HepG2 (cell line): ENCODE measurements around the gene ARHGEF10L. TPM values are rescaled to one million over a fixed set of nuclear protein-coding genes. Genes with fewer than 3 reads are reported as not detected.

ENCODE experiments used
- IKZF4 ChIP-seq: sonication (generic); formaldehyde crosslinking; IDR thresholded peaks from 2 replicates; pipeline ENCODE4 v1.5.1; 2020; ENCODE audit warnings: borderline replicate concordance, mild to moderate bottlenecking, low read depth, missing genetic modification reagents; ENCODE audit errors: not compliant biosample characterization
- ZSCAN21 ChIP-seq: sonication (generic); formaldehyde crosslinking; IDR thresholded peaks from 2 replicates; pipeline ENCODE4 v1.8.0; 2022; ENCODE audit warnings: mild to moderate bottlenecking, missing genetic modification reagents, moderate library complexity, borderline replicate concordance
- polyA plus RNA-seq, 8 experiments: library from polyadenylated mRNA; depleted of rRNA in 3 of 8; stranded (reverse) in 7 of 8; unstranded in 1 of 8; fragments of >200 nt; fragmentation: Illumina TruSeq in 4 of 8; extraction: Trizol in 4 of 8; gene quantifications; 2 replicates each; pipeline versions ENCODE4 v1.2.1 to v1.2.3, GENCODE V29; 2011 to 2016; ENCODE audit warnings: low read depth in 4 of 8, missing spikeins in 1 of 8, mixed read lengths in 1 of 8; ENCODE audit not compliant: insufficient read depth in 1 of 8
- total RNA-seq, 5 experiments: library from RNA; depleted of rRNA; stranded (reverse); fragments of >200 nt; fragmentation: Illumina TruSeq; extraction: Trizol; gene quantifications; 2 replicates each; pipeline ENCODE4 v1.2.3, GENCODE V29; 2016; ENCODE audit warnings: low read depth in 1 of 5
- TF ChIP-seq, protein P1 (sequence below), 2 experiments: fragments of 450-650 bp in 1 of 2; sonication (generic) in 1 of 2; formaldehyde crosslinking in 1 of 2; IDR thresholded peaks; 2 replicates each; pipeline versions ENCODE4 v1.6.1 to v1.8.0; 2016 to 2022; ENCODE audit warnings: antibody characterized with exemption in 1 of 2, mild to moderate bottlenecking in 1 of 2, missing genetic modification reagents in 1 of 2
- TF ChIP-seq, protein P2 (sequence below), 2 experiments: sonication (generic) in 1 of 2; formaldehyde crosslinking in 1 of 2; IDR thresholded peaks; 2 replicates each; pipeline versions ENCODE4 v1.4.0 to v1.6.1; 2016 to 2020; ENCODE audit warnings: borderline replicate concordance in 1 of 2, low read depth in 1 of 2, mild to moderate bottlenecking in 1 of 2, missing genetic modification reagents in 1 of 2
- TF ChIP-seq, protein P3 (sequence below): sonication (generic); formaldehyde crosslinking; IDR thresholded peaks from 2 replicates; pipeline ENCODE4 v1.4.0; 2020; ENCODE audit warnings: missing genetic modification reagents, borderline replicate concordance

ARHGEF10L gene
- total and polyA plus RNA-seq, 2 of the 13 experiments (the other 11 are each of a cell fraction or from before 2014, with no cell fraction given), result 46.5 to 78.3 TPM

DNA sequence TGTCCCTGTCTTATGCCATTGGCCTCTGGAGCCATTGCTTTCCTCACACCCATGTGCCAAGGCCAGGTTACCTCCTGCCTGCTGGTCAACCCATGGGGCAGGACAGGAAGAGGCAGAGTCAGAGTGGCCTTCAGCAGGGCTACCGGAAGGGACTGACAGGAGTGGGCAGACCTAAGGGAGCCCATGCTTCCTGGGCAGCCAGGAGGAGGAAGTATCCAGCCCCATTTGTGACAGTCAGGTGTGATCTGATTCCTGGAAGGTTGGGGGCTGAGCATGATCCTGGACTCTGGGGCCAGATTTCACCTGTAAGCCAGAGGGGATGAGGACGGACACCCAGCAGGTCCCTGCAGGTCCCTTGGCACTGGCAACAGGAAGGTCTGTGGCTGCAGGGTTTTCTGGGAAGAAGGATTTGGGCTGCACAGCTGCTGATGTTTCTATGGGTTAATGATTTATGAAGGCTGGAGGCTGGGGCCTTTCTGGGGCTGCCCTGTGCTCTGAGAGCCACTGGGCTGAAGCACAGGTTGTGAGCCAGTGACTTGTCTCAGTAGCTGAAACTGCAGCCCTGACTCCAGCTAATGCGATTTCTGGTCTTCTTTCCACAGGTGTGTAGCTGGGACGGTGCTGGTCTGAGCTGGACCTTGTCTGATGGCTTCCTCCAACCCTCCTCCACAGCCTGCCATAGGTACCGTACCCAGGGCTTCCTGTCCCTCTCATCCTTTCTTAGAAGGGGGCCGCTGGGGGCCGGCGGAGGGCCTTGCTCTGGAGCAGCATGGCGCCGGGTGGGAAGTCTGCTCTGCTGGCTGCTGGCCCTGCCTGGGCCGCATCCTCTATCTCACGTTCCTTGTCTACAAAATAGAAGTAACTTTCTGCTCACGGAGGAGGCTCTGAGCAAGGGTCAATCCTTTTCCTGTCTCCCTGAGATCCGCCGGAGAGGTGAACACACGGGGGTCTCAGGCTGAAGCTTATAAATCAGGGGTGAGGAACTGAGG, 40.7 kb downstream of the ARHGEF10L start (continued):
- TF ChIP-seq, protein P1, sequence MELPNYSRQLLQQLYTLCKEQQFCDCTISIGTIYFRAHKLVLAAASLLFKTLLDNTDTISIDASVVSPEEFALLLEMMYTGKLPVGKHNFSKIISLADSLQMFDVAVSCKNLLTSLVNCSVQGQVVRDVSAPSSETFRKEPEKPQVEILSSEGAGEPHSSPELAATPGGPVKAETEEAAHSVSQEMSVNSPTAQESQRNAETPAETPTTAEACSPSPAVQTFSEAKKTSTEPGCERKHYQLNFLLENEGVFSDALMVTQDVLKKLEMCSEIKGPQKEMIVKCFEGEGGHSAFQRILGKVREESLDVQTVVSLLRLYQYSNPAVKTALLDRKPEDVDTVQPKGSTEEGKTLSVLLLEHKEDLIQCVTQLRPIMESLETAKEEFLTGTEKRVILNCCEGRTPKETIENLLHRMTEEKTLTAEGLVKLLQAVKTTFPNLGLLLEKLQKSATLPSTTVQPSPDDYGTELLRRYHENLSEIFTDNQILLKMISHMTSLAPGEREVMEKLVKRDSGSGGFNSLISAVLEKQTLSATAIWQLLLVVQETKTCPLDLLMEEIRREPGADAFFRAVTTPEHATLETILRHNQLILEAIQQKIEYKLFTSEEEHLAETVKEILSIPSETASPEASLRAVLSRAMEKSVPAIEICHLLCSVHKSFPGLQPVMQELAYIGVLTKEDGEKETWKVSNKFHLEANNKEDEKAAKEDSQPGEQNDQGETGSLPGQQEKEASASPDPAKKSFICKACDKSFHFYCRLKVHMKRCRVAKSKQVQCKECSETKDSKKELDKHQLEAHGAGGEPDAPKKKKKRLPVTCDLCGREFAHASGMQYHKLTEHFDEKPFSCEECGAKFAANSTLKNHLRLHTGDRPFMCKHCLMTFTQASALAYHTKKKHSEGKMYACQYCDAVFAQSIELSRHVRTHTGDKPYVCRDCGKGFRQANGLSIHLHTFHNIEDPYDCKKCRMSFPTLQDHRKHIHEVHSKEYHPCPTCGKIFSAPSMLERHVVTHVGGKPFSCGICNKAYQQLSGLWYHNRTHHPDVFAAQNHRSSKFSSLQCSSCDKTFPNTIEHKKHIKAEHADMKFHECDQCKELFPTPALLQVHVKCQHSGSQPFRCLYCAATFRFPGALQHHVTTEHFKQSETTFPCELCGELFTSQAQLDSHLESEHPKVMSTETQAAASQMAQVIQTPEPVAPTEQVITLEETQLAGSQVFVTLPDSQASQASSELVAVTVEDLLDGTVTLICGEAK (IDR thresholded peaks at IDR 0.05), result no peak
- TF ChIP-seq, protein P1 (CRISPR knock-in tag; IDR thresholded peaks at IDR 0.05), result peak; percentile 61
- TF ChIP-seq, protein P2, sequence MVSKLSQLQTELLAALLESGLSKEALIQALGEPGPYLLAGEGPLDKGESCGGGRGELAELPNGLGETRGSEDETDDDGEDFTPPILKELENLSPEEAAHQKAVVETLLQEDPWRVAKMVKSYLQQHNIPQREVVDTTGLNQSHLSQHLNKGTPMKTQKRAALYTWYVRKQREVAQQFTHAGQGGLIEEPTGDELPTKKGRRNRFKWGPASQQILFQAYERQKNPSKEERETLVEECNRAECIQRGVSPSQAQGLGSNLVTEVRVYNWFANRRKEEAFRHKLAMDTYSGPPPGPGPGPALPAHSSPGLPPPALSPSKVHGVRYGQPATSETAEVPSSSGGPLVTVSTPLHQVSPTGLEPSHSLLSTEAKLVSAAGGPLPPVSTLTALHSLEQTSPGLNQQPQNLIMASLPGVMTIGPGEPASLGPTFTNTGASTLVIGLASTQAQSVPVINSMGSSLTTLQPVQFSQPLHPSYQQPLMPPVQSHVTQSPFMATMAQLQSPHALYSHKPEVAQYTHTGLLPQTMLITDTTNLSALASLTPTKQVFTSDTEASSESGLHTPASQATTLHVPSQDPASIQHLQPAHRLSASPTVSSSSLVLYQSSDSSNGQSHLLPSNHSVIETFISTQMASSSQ (IDR thresholded peaks at IDR 0.05; ENCODE audit: low read depth), result peak; percentile 98
- TF ChIP-seq, protein P2 (CRISPR knock-in tag; IDR thresholded peaks at IDR 0.05; ENCODE audit: borderline replicate concordance), result peak; percentile 99
- TF ChIP-seq ZSCAN21, result peak; percentile 84
- TF ChIP-seq IKZF4 (CRISPR knock-in tag), result no peak
- TF ChIP-seq, protein P3, sequence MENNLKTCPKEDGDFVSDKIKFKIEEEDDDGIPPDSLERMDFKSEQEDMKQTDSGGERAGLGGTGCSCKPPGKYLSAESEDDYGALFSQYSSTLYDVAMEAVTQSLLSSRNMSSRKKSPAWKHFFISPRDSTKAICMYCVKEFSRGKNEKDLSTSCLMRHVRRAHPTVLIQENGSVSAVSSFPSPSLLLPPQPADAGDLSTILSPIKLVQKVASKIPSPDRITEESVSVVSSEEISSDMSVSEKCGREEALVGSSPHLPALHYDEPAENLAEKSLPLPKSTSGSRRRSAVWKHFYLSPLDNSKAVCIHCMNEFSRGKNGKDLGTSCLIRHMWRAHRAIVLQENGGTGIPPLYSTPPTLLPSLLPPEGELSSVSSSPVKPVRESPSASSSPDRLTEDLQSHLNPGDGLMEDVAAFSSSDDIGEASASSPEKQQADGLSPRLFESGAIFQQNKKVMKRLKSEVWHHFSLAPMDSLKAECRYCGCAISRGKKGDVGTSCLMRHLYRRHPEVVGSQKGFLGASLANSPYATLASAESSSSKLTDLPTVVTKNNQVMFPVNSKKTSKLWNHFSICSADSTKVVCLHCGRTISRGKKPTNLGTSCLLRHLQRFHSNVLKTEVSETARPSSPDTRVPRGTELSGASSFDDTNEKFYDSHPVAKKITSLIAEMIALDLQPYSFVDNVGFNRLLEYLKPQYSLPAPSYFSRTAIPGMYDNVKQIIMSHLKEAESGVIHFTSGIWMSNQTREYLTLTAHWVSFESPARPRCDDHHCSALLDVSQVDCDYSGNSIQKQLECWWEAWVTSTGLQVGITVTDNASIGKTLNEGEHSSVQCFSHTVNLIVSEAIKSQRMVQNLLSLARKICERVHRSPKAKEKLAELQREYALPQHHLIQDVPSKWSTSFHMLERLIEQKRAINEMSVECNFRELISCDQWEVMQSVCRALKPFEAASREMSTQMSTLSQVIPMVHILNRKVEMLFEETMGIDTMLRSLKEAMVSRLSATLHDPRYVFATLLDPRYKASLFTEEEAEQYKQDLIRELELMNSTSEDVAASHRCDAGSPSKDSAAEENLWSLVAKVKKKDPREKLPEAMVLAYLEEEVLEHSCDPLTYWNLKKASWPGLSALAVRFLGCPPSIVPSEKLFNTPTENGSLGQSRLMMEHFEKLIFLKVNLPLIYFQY (CRISPR knock-in tag), result no peak
